ENCODE measurements around the gene CD28. TPM values are rescaled to one million over a fixed set of nuclear protein-coding genes. Genes with fewer than 3 reads are reported as not detected.
A peak's percentile ranks its signal among the peaks of the same experiment; 100 is the strongest.

Gene CD28
- total RNA-seq, 2 donors from 2014 or later, result 0.52 TPM; not detected in 1

DNA sequence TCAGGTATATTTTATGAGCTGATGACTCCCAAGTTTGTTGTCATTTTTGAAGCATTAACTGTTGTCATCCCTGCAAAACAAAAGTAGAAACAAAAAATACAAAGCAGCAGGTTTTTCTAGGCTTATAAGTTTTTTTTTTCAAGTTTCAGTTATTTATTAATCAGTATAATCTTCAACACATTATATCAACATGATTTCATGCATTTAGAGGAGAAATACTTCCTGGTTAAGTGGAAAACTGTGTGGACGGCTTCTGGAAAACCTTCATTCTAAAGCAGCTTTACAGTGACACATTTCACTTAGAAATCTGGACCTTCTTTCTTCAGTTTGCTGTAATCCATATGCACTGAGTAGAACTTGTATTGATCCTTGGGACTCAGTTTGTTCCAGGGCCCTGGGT lies 34.6 kb upstream of the CD28 start:
- intact Hi-C loops (cut with DNase I), result no loop called here
- no peak for TF ChIP-seq POLR2A (IDR thresholded peaks at IDR 0.05)
- TF ChIP-seq, protein P1, sequence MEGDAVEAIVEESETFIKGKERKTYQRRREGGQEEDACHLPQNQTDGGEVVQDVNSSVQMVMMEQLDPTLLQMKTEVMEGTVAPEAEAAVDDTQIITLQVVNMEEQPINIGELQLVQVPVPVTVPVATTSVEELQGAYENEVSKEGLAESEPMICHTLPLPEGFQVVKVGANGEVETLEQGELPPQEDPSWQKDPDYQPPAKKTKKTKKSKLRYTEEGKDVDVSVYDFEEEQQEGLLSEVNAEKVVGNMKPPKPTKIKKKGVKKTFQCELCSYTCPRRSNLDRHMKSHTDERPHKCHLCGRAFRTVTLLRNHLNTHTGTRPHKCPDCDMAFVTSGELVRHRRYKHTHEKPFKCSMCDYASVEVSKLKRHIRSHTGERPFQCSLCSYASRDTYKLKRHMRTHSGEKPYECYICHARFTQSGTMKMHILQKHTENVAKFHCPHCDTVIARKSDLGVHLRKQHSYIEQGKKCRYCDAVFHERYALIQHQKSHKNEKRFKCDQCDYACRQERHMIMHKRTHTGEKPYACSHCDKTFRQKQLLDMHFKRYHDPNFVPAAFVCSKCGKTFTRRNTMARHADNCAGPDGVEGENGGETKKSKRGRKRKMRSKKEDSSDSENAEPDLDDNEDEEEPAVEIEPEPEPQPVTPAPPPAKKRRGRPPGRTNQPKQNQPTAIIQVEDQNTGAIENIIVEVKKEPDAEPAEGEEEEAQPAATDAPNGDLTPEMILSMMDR (IDR thresholded peaks at IDR 0.05), result no peak
- 26 to 47% methylated on average over 1 of the region's 1 CpG for WGBS, 2 donors

GRCh38 chr2:203672856-203673255 lies 33.6 kb upstream of the CD28 start:
- Histone ChIP-seq H3K27me3 (no peaks in the 10 kb centered on the region), H3K36me3 (replicated peaks in 1 of 2; ENCODE audit: insufficient read depth in 1 of 2, low read depth in 2 of 2) (no peaks in the 10 kb centered on the region), H3K9me3 (no peaks in the 10 kb centered on the region), H3K27ac (no peak overlapping the region), H3K4me3 (no peak overlapping the region), H3K4me1 (peaks cover 10% of the 10 kb centered on the region)
- no peak for ATAC-seq
- no peak for TF ChIP-seq POLR2A (IDR thresholded peaks at IDR 0.05)
- TF ChIP-seq, protein P1 (IDR thresholded peaks at IDR 0.05), result no peak
- no peak for DNase-seq
- intact Hi-C loops (cut with DNase I), result no loop called here
- WGBS, 2 donors, result 88 to 91% methylated on average over 3 of the region's 3 CpGs

More for the DNA sequence above, 34.6 kb upstream of the CD28 start:
- ATAC-seq (peak; percentile 55), DNase-seq (no peak)
- Histone ChIP-seq H3K9me3 (no peaks in the 10 kb centered on the region), H3K27ac (peak overlapping the region in 2 of 4 donors; percentile 31 to 43), H3K4me1 (peaks cover 10% of the 10 kb centered on the region), H3K27me3 (no peaks in the 10 kb centered on the region), H3K36me3 (replicated peaks in 1 of 2; ENCODE audit: insufficient read depth in 1 of 2, low read depth in 2 of 2) (no peaks in the 10 kb centered on the region), H3K4me3 (no peak overlapping the region)

GRCh38 chr2:203673933-203674332 lies 32.5 kb upstream of the CD28 start:
- DNase-seq, result peak in 1 of 4 donors; percentile 38
- peaks cover 10% of the 10 kb centered on the region for H3K4me1 ChIP-seq
- H3K36me3 ChIP-seq (replicated peaks in 1 of 2; ENCODE audit: insufficient read depth in 1 of 2, low read depth in 2 of 2), result no peaks in the 10 kb centered on the region
- ATAC-seq, result no peak
- no peak overlapping the region for H3K4me3 ChIP-seq
- H3K9me3 ChIP-seq, result no peaks in the 10 kb centered on the region
- WGBS, 2 donors, result 86 to 91% methylated on average over 1 of the region's 1 CpG
- intact Hi-C loops (cut with DNase I), result no loop called here
- no peak overlapping the region for H3K27ac ChIP-seq
- TF ChIP-seq, protein P1 (IDR thresholded peaks at IDR 0.05), result no peak
- H3K27me3 ChIP-seq, result no peaks in the 10 kb centered on the region

DNA sequence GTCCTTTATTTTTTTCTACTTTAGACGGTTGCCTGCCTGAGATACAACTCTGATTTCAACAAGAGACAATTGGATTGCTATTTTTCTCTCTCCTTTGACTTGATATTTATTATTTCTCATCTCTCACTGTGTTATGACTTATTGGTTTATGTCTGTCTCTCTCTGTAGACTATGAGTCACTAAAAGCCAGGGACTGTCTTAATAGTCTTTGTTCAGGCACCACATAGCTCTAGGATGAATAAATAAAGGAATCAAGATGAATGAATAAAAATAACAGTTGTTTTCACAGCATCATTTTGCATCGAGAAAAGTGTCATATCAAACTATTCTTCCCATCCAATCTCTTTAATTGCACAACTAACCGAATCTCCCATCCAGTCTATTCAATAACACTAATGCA lies 31.4 kb upstream of the CD28 start:
- H3K4me1 ChIP-seq, result peaks cover 10% of the 10 kb centered on the region
- H3K36me3 ChIP-seq (replicated peaks in 1 of 2; ENCODE audit: insufficient read depth in 1 of 2, low read depth in 2 of 2), result no peaks in the 10 kb centered on the region
- TF ChIP-seq, protein P1 (IDR thresholded peaks at IDR 0.05), result no peak
- TF ChIP-seq POLR2A (IDR thresholded peaks at IDR 0.05), result no peak
- H3K27ac ChIP-seq, result no peak overlapping the region
- H3K9me3 ChIP-seq, result no peaks in the 10 kb centered on the region
- no peaks in the 10 kb centered on the region for H3K27me3 ChIP-seq
- DNase-seq, result no peak
- 80 to 85% methylated on average over 3 of the region's 3 CpGs for WGBS, 2 donors
- intact Hi-C loops (cut with DNase I), result no loop called here
- no peak for ATAC-seq
- no peak overlapping the region for H3K4me3 ChIP-seq

GRCh38 chr2:203678971-203679370 lies 27.5 kb upstream of the CD28 start:
- Histone ChIP-seq H3K9me3 (no peaks in the 10 kb centered on the region), H3K4me1 (no peaks in the 10 kb centered on the region), H3K27me3 (no peaks in the 10 kb centered on the region), H3K36me3 (replicated peaks in 1 of 2; ENCODE audit: insufficient read depth in 1 of 2, low read depth in 2 of 2) (no peaks in the 10 kb centered on the region), H3K4me3 (no peak overlapping the region), H3K27ac (no peak overlapping the region)
- DNase-seq (no peak), ATAC-seq (no peak)
- WGBS, 2 donors, result 93 to 94% methylated on average over 3 of the region's 3 CpGs
- intact Hi-C loops (cut with DNase I), result no loop called here
- no peak for TF ChIP-seq POLR2A (IDR thresholded peaks at IDR 0.05)
- TF ChIP-seq, protein P1 (IDR thresholded peaks at IDR 0.05), result no peak
